ENCODE results near the gene IL4. TPM values are rescaled to one million over a fixed set of nuclear protein-coding genes. Genes with fewer than 3 reads are reported as not detected.

IL4 gene
- polyA plus RNA-seq, 3 donors = not detected

DNA sequence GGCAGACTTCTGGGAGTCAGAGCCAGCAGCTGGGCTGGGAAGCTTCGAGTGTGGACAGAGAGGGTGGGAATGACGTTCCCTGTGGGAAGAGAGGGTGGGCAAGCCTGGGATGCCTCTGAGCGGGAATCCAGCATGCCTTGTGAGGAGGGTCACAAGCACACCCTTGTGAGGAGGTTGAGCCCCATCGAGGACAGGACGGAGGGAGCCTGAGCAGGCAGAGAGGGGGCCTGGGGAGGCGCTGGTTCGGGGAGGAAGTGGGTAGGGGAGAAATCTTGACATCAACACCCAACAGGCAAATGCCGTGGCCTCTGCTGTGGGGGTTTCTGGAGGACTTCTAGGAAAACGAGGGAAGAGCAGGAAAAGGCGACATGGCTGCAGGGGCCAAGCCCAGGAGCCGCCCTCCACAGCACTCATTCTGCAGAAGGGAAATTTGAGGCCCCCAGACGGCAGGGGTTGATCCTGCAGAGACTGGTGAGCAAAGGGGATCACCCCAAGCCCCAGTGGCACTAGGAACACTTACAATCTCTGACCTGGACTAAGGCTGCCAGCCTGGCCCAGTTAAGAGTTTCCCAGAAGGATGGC is 16.9 kb upstream of the IL4 start:
- H3K27ac ChIP-seq (ENCODE audit: low read depth, low read length) = no peak overlapping the region
- 57 to 70% (median 62%) methylated on average over 12 of the region's 12 CpGs for WGBS, 3 donors

DNA sequence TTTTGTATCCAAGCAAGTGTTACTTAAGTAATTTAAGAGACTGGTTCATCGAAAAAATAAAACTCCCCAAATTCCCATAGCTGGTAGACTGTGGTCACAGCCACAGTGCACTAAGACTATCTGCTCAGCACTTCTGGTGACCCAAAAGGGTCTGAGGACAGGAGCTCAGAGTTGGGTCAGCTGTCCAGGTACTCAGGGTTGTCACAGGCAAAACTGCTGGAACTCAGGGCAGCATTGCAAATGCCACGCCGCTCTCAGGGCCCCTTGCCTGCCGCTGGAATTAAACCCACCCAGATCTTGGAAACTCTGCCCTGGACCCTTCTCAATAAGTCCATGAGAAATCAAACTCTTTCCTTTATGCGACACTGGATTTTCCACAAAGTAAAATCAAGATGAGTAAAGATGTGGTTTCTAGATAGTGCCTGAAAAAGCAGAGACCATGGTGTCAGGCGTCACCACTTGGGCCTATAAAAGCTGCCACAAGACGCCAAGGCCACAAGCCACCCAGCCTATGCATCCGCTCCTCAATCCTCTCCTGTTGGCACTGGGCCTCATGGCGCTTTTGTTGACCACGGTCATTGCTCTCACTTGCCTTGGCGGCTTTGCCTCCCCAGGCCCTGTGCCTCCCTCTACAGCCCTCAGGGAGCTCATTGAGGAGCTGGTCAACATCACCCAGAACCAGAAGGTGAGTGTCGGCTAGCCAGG is 16.0 kb upstream of the IL4 start, which contains the start of gene IL13:
IL13 (plus strand) TSS at position 498 of the 705 bp plus-strand sequence; CDS start at position 512, 14 bp downstream.
- H3K27ac ChIP-seq (ENCODE audit: low read depth, low read length) = no peak within 1 kb of the TSS
- WGBS, 3 donors = 95 to 98% (median 96%) methylated on average over 12 of the region's 12 CpGs

DNA sequence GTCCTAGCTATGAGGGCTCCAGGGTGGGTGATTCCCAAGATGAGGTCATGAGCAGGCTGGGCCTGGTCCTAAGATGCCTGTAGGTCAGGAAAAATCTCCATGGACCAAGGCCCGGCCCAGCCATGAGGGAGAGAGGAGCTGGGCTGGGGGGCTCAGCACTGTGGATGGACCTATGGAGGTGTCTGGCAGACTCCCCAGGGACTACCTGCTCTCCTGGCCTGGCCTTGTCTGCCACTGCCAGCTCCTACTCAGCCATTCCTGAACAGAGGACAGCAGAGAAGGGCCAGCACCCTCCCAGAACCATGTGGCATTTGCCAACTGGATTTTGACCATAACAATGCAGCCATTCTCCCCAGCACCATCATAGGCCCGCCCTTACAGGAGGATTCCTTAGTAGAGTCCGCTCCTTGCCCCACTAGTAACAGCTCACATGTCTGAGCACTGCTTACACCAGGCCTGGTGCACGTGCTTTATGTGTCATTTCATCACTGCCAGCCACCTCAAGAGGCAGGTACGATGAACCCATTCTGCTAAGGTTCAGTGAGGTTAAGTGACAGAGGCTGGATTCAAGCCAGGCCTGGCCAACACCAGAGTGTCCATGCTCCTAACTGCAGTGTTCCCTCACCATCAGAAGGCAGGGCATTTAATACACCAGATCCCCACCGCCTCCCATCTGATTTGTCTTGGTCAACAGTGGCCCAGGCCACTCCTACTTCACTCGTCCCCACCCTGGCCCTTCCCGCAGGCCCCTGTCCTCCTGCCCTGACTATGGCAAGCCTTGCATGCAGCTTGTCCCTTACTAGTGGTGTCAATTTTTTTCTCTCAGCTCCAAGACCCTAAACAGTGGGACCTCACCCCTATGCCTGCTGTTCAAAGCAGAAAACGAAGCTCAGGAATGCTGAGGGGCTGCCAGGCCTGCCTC is 15.1 kb upstream of the IL4 start:
- no peak overlapping the region for H3K27ac ChIP-seq (ENCODE audit: low read depth, low read length)
- 90 to 94% (median 93%) methylated on average over 9 of the region's 9 CpGs for WGBS, 3 donors

DNA sequence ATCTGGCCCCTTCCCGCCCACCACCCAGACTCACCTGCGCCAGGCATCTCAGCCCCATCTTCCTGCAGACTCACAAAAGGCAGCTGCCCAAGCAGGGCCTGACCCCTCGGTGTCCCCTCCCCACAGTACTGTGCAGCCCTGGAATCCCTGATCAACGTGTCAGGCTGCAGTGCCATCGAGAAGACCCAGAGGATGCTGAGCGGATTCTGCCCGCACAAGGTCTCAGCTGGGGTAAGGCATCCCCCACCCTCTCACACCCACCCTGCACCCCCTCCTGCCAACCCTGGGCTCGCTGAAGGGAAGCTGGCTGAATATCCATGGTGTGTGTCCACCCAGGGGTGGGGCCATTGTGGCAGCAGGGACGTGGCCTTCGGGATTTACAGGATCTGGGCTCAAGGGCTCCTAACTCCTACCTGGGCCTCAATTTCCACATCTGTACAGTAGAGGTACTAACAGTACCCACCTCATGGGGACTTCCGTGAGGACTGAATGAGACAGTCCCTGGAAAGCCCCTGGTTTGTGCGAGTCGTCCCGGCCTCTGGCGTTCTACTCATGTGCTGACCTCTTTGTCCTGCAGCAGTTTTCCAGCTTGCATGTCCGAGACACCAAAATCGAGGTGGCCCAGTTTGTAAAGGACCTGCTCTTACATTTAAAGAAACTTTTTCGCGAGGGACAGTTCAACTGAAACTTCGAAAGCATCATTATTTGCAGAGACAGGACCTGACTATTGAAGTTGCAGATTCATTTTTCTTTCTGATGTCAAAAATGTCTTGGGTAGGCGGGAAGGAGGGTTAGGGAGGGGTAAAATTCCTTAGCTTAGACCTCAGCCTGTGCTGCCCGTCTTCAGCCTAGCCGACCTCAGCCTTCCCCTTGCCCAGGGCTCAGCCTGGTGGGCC is 13.9 kb upstream of the IL4 start:
- H3K27ac ChIP-seq (ENCODE audit: low read depth, low read length) = no peak overlapping the region
- 93 to 94% (median 94%) methylated on average over 23 of the region's 23 CpGs for WGBS, 3 donors

DNA sequence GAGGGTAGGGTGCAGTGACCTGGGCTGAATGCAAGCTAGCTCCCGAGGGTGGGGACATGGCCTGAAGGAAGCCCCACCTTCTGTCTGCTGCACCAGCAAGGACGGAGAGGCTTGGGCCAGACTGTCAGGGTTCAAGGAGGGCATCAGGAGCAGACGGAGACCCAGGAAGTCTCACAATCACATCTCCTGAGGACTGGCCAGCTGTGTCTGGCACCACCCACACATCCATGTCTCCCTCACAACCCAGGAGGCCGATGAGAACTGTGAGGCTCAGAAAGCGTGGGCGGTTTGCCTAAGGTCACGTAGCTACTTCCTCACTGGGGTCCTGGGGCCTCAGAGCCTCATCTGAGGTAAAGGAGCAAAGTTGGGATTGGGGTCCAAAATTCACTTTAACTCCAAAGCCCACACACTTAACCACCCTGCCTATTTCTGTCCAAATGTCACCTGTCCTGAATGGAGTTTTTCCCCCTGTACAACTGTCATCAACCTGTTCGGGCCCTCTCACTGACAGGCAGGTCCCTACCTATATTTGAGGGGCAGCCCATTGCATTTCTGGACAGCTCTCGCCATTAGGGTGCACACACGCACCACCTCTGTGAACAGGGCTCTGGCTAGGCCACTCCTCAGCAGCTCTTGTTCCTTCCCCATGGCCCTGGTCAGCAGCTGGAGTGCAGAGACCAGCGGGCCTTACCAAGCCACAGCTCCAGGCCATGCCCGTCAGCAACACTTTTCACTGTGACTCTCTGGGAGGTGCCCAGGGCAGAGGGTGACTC is 12.4 kb upstream of the IL4 start:
- WGBS, 3 donors = 80 to 88% (median 82%) methylated on average over 12 of the region's 12 CpGs
- H3K27ac ChIP-seq (ENCODE audit: low read depth, low read length) = no peak overlapping the region

DNA sequence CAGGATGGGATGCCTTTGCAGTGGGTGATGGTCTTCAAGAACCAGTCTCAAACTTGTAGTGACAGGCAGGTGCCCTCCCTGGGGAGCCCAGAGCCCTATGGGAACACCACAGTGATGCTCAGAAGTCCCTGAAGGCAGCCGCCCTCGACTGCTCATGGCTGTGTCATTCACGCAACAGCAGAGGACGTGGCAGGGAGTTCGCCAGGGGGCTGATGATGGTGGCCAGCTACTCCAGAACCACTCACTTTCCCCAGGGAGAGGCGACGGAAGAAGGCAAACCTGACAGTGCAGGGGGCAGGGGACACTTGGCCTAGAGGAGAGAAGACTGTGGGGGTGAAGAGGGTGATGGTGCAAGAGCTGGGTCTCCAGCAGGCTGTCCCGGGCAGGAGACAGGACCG is 11.8 kb upstream of the IL4 start:
- H3K27ac ChIP-seq (ENCODE audit: low read depth, low read length) = no peak overlapping the region
- 91 to 94% (median 94%) methylated on average over 9 of the region's 9 CpGs for WGBS, 3 donors

DNA sequence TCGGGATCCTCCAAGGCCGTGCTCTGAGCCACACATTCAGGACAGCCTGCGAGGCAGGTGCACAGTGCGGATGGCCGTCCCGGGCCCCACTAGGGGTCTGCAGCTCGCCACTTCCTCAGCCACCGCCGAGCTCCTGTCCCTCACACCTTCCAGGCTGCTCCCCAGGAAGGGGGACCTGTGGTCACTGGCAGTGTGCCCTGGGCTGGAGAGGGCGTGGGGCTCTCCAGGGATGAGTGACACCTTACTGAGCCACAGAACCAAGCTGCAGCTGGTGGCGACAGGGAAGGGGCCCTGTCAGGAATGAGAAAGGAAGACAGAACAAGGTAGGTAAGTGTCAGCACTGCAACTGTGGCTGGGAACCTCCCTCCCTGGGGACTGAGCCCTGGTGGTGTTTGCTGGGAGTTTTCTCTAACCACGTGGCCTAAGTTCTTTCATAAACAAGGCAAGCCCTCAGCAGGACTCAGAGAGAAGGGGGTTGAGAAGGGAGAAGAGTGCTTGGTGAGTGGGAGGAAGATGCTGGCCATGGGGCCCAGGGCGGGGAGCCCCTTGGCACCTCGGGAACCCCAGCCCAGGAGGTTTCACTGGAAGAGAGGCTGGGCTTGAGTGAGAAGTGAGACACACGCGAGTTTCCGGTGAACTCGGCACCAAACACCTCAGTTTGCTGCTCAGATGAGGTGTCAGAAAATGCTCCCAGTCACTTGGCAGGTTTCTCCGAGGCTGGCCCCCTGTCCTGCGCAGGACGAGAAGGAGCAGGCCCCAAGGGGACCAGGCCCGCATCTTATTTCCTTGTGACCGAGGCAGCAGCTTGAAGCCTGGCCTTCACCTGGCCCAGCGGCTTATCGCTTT is 10.6 kb upstream of the IL4 start:
- no peak overlapping the region for H3K27ac ChIP-seq (ENCODE audit: low read depth, low read length)
- 68 to 76% (median 70%) methylated on average over 25 of the region's 25 CpGs for WGBS, 3 donors

DNA sequence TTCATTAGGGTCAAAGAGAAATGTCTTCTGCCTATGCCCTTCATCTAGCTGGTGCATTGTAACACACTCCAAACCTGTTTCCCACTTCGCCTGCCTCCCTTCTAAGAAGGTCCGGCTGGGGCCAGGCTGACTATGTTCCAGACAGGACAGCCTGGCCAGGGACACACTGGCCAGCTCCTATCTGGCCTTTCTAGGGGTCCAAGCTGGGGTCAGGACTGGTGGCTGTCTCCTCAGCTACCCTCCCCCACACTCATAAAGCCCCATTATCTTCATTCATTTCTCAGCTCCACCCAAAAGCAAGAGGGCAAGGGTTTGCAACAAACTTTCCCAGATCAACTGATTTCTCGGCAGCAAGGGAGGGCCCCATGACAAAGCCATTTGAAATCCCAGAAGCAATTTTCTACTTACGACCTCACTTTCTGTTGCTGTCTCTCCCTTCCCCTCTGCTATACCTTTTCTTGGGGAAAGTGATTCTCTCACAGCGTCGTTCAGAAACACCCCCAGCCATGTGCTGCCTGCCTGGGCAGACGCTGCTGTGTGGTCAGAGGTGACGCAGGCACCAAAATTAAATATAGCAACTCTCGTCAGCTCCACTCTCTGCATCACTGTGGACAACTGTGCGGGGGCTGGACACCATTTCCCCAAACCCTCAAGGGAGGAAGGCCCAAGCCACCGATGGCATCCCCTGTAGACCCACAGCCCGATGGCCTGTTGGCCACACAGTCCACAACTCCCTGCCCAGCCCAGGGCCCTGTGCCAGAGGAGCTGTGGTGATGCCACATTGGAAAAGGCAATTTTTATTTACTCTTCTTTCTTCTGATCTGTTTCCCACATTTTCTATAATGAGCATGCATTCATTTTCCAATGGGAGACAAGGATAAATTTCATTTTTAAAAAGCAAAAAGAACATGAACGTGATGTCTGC is 9.8 kb upstream of the IL4 start:
- H3K27ac ChIP-seq (ENCODE audit: low read depth, low read length) = no peak overlapping the region
- 76 to 86% (median 77%) methylated on average over 13 of the region's 13 CpGs for WGBS, 3 donors

DNA sequence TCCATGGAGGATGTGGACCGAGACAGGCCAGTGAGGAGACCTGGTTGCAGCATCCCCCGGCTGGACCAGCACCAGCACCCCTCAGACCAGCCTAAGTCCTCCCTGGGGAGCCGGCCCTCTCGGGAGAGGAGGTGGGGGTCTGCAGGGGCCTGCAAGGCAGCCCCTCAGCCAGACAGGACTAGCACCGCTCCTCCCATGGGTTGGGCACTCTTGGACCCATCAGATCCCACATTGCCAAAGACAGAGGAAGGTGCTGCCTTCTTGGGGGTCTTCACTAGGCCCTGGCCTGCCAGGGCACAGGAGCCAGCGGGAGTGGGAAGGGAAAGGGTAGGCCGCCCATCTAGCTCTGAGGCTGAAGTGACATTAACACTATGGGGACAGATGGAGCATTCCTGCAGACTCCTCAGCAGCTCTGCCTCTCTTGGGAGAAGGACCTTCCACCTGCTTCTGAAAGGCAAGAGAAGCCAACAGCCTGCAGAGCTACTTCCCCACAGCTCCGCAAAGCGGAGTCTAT is 9.0 kb upstream of the IL4 start:
- 95 to 98% (median 98%) methylated on average over 9 of the region's 9 CpGs for WGBS, 3 donors
- H3K27ac ChIP-seq (ENCODE audit: low read depth, low read length) = no peak overlapping the region

DNA sequence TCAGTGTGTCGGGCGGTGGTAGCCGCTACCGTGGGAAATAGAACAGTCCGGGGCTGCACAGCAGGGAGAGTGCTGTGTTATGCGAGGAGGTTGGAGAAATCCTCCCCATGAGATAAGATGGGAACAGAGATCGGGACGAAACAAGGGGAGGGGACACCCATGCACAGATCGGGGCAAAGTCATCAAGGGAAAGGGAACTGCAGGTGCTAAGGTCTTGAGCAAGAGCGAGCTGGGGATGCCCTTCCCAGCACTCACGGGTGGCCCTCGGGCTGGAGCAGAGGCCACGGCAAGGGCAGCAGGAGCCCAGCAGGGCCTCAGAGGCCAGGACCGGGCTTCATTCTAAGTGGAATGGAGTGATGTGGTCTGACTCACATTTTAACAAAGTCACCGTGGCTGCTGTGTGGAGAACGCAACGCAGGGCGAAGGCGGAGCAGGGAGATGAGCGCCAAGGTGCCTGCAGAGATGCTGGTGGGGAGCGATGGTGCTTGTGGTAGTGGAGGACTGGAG is 8.2 kb upstream of the IL4 start:
- 89% methylated on average over 21 of the region's 21 CpGs for WGBS, 3 donors

DNA sequence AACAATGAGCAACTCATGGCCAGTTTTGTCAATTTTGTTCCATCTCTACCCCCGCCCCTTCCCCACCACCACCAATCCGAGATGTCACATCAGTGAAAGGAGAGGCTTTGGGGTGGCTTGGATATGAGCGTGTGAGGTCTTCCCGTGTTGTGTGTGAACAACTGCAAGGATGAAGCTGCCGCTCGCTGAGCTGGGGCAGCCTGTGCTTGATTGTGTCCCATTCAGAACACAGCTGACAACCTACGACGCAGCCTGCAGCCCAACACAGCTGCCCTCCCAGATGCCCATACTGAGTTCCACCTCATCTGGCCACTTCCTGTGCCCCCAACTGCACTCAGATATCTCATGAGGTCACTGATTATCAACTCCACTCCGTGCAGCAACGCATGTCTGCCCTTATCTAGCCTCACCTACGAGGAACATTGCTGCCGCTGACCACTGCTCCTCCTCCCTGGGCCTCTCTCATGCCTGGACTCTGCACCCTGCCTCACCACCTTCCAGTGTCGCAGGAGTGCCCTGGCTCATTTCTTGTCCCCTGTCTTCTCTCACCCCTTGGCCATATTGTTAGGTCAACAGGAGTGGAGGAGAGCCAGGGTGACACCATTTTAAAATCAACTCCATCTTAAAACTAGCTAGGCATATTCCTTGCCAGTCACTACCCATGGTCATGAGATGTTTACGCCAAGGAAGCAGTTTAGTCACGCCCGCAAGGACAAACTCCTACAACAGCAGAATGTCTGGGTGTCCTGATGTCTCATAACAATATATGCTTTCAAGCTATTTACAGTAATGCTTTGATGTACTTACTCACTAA is 7.3 kb upstream of the IL4 start:
- no peak overlapping the region for H3K27ac ChIP-seq (ENCODE audit: low read depth, low read length)
- 85 to 89% (median 87%) methylated on average over 16 of the region's 16 CpGs for WGBS, 3 donors

More for the DNA sequence above, 8.2 kb upstream of the IL4 start:
- H3K27ac ChIP-seq (ENCODE audit: low read depth, low read length) = no peak overlapping the region

DNA sequence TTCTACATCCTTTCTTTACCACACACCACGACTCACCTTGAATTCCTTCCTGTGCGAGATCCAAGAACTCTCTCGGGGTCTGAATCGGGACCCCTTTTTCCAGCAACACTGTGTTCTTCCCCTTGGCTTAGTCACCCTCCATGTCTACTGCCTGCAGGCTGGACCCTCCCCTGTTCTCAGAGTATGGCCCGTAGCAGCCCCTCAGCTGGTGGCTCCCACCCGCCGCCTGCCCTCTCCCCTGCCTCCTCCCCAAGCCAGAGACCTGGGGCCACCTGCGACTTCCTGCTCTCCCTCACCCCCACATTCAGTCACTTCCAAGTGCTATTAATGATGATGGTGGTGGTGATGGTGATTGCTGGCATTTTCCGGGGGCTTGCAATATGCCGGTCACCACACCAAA is 6.5 kb upstream of the IL4 start:
- no peak overlapping the region for H3K27ac ChIP-seq (ENCODE audit: low read depth, low read length)
- 88 to 90% (median 88%) methylated on average over 10 of the region's 10 CpGs for whole genome bisulfite sequencing, 3 donors

DNA sequence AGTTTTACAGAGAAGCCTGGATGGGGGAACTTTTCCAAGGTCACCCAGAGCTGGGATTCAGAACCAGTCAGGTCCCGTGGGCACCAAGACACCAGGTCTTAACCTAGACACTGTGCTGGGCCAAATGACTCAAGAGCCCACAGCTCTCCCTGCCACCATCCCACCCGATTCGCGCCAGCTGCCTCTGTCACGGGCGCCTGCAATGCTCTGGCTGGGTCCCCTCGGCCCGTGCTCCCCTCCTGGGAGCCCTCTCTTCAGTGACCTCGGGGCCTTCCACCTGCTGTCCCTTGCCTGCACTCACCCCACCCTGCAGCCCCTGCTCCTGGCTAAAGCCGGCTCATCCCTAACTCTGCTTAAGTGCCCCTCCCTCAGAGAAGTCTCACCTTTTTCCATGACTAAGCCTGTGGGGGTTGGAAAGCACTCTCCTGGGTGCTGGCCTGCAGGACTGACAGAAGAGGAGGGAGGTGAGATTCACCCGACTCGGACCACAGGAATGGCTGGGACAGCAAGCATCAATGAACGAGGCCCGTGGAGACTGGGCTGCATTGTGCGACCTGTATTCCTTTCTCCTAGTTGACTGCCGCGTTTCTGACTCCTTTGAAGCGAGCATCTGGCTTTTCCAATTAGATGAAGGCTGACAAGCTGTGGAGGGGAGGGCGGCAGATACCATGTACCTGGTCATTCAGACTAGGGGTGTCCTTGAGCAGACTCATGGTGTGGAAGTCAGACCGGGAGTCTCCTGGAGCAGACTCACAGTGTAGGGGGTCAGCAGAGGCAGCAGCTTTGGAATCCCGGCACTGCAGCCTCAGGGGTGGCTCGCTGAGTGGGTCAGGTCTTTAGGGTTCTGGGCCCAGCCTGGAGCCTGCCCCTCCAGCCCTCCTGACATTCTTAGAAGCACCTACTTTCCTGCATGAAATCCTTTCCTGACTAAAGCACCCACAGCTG is 5.8 kb upstream of the IL4 start:
- 70 to 85% (median 84%) methylated on average over 22 of the region's 22 CpGs for WGBS, 3 donors
- no peak overlapping the region for H3K27ac ChIP-seq (ENCODE audit: low read depth, low read length)

All from adipose tissue (tissue), 3 donors.